ENCODE measurements around the gene SRPRA.
"Not testable (repeated sequence)": the region's sequence is repeated elsewhere in the genome, so short reads cannot be mapped to it uniquely, and the experiment has no call there.

Gene SRPRA

DNA sequence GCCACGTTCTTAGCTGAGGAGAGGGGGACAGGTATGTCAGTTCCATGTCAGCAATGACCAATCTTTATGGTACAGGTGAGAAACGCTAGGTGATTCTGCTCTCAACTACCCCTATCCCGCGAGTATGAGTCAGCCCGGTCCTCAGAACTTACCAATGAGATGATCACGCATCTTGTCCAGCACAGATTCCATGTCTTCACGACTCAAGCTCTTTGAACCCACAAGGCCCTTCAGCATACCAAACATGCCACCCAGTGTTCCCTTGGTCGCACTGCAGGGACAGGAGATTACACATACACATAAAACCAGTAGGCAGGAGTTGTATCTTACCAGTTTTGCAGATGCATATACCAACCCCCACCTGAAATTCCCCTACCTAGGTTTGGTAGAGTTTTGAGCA lies 2.9 kb downstream of the SRPRA start:
- Histone ChIP-seq H4K20me1 (peaks cover 18% of the 10 kb centered on the region; the same call in 1 of the 2 replicates), H3K36me3 (peaks cover 67% of the 10 kb centered on the region), H3K9me3 (no peaks in the 10 kb centered on the region)

DNA sequence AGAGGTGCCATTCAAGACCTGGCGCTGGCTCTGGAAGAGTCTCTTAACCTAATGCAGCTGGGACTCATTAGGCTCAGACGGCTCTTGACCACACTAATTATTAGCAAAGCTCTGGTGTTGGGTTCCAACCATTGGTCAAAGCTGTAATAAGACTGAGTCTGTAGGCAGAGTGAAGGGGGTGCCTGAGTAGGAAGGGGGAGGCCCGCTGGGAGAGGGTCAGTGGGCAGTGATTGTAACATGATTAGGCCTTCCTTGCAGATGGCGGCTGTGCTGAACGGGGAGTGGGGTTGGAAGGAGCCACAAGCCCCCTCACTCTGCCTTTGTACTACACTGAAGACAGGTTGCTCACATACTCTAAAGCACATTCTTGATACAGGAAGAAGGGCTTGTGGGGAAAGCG lies 5.2 kb downstream of the SRPRA start:
- H3K4me2 ChIP-seq: no peak overlapping the region
- H3K4me3 ChIP-seq: no peak overlapping the region
- peaks cover 18% of the 10 kb centered on the region; the same call in 1 of the 2 replicates for H4K20me1 ChIP-seq
- H3K9me3 ChIP-seq: no peaks in the 10 kb centered on the region
- no peak overlapping the region for H3K27ac ChIP-seq
- no peak overlapping the region for H3K9ac ChIP-seq
- H3K36me3 ChIP-seq: peaks cover 84% of the 10 kb centered on the region
- no peaks in the 10 kb centered on the region for H3K27me3 ChIP-seq
- TF ChIP-seq Cebpa-rat (IDR thresholded peaks at IDR 0.05): no peak
- peaks cover 11% of the 10 kb centered on the region for H3K4me1 ChIP-seq

More for the DNA sequence above, 2.9 kb downstream of the SRPRA start:
- peaks cover 24% of the 10 kb centered on the region for H3K4me1 ChIP-seq
- H3K9ac ChIP-seq: no peak overlapping the region
- TF ChIP-seq Cebpa-rat (IDR thresholded peaks at IDR 0.05): no peak
- no peaks in the 10 kb centered on the region for H3K27me3 ChIP-seq
- no peak overlapping the region for H3K4me2 ChIP-seq
- H3K4me3 ChIP-seq: no peak overlapping the region
- no peak overlapping the region for H3K27ac ChIP-seq

DNA sequence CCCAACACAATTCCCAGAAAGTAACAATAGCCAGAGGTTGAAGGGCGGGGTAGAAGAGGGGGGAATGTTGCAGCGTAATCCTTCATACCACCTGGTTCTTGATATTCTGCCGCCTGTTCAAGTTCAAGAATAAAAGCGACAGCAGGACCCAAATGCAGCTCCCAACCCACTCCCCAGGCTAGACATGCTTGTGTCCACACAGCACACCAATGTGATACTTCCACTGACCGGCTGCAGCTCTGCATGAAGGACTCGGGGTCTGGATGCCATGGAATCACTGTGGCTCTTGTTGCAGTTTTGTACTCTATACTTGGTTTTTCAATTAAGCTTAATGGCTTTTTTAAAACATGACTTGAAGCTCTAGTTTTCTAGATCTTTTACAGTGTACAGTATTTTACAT lies 6.5 kb downstream of the SRPRA start:
- Histone ChIP-seq H3K36me3 (peaks cover 92% of the 10 kb centered on the region), H3K4me1 (peaks cover 3% of the 10 kb centered on the region), H3K27ac (no peak overlapping the region), H3K27me3 (no peaks in the 10 kb centered on the region), H3K4me3 (no peak overlapping the region), H3K9me3 (no peaks in the 10 kb centered on the region), H3K9ac (0 out of 2 replicates have a peak overlapping the region, but pooled peaks have one; percentile 9), H4K20me1 (peaks cover 18% of the 10 kb centered on the region; the same call in 1 of the 2 replicates), H3K4me2 (no peak overlapping the region)
- TF ChIP-seq Cebpa-rat (IDR thresholded peaks at IDR 0.05): no peak

DNA sequence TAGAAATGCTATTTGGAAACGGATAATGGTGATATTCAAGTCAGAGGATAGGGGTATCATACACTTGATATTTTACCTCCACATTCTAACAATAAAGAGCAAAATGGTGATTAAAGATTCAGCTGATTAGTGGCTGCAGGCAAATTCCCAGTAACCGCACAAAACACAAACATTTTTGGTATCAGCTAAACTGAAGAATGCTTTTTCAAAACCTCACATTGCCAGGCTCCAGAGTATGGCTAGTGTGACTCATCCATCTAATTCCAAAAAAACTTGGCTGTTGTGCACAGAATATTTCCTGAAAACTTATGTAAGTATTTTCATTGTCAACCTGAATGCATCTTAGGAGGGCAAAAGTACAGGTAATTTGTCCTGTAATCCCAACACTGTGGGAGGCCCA lies 10.9 kb downstream of the SRPRA start:
- Histone ChIP-seq H3K27ac (no peak overlapping the region), H4K20me1 (peaks cover 8% of the 10 kb centered on the region; the same call in 1 of the 2 replicates), H3K4me2 (no peak overlapping the region), H3K9ac (no peak overlapping the region), H3K4me1 (no peaks in the 10 kb centered on the region), H3K9me3 (no peaks in the 10 kb centered on the region), H3K4me3 (no peak overlapping the region), H3K36me3 (peaks cover 89% of the 10 kb centered on the region), H3K27me3 (no peaks in the 10 kb centered on the region)
- no peak for TF ChIP-seq Cebpa-rat (IDR thresholded peaks at IDR 0.05)

DNA sequence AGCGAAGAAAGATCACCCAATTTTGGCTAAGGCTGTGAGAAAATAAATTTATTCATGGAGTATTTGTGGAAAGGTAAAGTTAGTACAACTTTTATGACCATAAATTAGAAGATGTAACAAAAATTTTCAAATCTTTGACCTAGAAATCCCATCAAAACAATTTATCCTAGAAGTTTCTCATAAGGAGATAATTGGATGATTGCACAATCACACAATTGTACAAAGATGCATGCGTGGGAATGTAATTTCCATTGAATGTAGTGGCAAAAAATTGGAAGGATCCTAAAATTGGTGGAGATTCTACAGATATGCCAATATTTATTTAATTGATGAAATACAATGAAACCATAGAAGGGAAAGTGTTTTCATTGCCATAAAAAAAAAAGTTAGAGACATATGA lies 11.6 kb downstream of the SRPRA start:
- H3K4me1 ChIP-seq: no peaks in the 10 kb centered on the region
- no peak overlapping the region for H3K4me2 ChIP-seq
- no peak overlapping the region for H3K4me3 ChIP-seq
- no peak overlapping the region for H3K27ac ChIP-seq
- peaks cover 89% of the 10 kb centered on the region for H3K36me3 ChIP-seq
- H3K9me3 ChIP-seq: no peaks in the 10 kb centered on the region
- peaks cover 2% of the 10 kb centered on the region; the same call in 1 of the 2 replicates for H4K20me1 ChIP-seq
- no peak overlapping the region for H3K9ac ChIP-seq
- TF ChIP-seq Cebpa-rat (IDR thresholded peaks at IDR 0.05): no peak
- H3K27me3 ChIP-seq: no peaks in the 10 kb centered on the region

DNA sequence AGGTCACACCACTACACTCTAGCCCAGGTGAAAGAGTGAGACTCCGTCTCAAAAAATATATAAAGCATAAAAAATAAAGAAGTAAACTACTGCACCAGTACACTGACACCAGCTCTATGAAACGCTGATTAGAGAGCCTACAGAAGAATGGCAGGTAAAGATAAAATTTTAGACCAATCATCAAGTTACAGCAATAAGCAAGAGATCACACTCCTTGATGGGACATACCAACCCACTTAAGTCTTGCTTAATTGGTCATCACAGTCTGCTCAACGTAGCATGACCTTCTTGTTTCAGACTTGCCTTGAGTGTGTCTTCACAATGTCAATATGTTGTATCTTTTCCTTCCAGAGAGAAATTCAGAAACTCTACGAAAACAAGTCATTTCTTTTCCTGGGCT lies 12.5 kb downstream of the SRPRA start:
- Histone ChIP-seq H3K9ac (no peak overlapping the region), H3K4me3 (no peak overlapping the region), H3K27ac (no peak overlapping the region), H3K27me3 (no peaks in the 10 kb centered on the region), H3K9me3 (no peaks in the 10 kb centered on the region), H3K4me2 (no peak overlapping the region), H4K20me1 (no peaks in the 10 kb centered on the region), H3K4me1 (no peaks in the 10 kb centered on the region), H3K36me3 (peaks cover 89% of the 10 kb centered on the region)
- TF ChIP-seq Cebpa-rat (IDR thresholded peaks at IDR 0.05): no peak

DNA sequence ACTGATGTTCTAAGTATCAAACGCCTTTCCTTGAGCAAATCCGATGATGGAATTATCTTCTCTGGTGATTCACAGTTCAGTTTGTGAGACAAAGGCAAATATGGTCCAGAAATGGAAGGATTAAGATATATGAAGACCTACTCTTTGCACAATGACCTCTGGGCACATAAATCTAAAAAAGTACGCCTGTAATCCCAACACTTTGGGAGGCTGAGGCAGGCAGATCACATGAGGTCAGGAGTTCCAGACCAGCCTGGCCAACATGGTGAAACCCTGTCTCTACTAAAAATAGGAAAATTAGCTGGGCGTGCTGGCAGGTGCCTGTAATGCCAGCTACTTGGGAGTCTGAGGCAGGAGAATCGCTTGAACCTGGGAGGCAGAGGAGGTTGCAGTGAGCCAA lies 13.2 kb downstream of the SRPRA start:
- H3K27me3 ChIP-seq, H3K4me2 ChIP-seq: not testable (repeated sequence)
- peaks cover 86% of the 10 kb centered on the region for H3K36me3 ChIP-seq

DNA sequence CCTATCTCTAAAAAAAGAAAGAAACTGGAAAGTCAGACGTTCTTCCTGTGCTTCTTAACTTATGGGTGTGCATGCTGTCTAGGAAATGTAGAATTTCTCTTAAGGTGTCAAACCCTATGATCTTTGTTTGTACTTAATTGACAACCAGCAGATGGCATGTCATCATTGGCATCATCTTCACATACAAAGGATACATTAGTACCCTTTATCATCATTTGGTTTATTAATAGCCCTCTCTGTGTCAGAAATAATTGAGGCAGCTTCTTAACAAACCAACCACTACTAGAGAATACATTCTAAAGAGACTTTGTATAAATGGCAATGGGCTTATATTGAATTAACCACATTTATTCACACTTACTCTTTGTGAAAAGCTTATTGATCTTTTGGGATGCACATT lies 13.9 kb downstream of the SRPRA start:
- peaks cover 86% of the 10 kb centered on the region for H3K36me3 ChIP-seq
- no peaks in the 10 kb centered on the region for H3K27me3 ChIP-seq
- no peak overlapping the region for H3K27ac ChIP-seq
- no peak overlapping the region for H3K9ac ChIP-seq
- no peaks in the 10 kb centered on the region for H3K9me3 ChIP-seq
- no peak for TF ChIP-seq Cebpa-rat (IDR thresholded peaks at IDR 0.05)
- H3K4me3 ChIP-seq: no peak overlapping the region
- no peaks in the 10 kb centered on the region for H3K4me1 ChIP-seq
- no peak overlapping the region for H3K4me2 ChIP-seq
- no peaks in the 10 kb centered on the region for H4K20me1 ChIP-seq

More for the DNA sequence above, 13.2 kb downstream of the SRPRA start:
- not testable (repeated sequence) for H3K4me1 ChIP-seq, H3K9ac ChIP-seq, H3K9me3 ChIP-seq, H4K20me1 ChIP-seq, H3K27ac ChIP-seq, H3K4me3 ChIP-seq

DNA sequence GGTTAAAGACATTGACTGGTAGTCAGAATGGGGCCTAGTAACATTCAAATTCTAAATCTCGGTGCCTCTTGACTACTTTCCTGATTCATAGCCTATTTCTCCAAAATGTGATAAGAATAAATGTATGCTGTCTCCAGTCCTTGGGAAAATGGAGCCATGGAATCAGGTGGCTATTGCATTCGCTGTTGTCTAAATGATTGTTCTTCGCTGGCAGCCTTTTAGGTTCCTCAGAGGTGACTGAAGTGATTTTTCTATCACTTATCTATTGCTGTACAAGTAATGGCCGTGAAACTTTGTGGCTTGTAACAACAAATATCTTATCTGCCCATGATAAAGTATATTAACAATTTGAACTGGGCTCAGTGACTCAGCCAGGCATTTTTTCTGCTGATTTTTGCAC lies 15.4 kb downstream of the SRPRA start:
- no peak overlapping the region for H3K4me2 ChIP-seq
- TF ChIP-seq Cebpa-rat (IDR thresholded peaks at IDR 0.05): no peak
- H3K4me1 ChIP-seq: no peaks in the 10 kb centered on the region
- H3K4me3 ChIP-seq: no peak overlapping the region
- H3K27me3 ChIP-seq: no peaks in the 10 kb centered on the region
- peaks cover 82% of the 10 kb centered on the region for H3K36me3 ChIP-seq
- H3K9me3 ChIP-seq: no peaks in the 10 kb centered on the region
- no peak overlapping the region for H3K27ac ChIP-seq
- no peaks in the 10 kb centered on the region for H4K20me1 ChIP-seq
- H3K9ac ChIP-seq: no peak overlapping the region

DNA sequence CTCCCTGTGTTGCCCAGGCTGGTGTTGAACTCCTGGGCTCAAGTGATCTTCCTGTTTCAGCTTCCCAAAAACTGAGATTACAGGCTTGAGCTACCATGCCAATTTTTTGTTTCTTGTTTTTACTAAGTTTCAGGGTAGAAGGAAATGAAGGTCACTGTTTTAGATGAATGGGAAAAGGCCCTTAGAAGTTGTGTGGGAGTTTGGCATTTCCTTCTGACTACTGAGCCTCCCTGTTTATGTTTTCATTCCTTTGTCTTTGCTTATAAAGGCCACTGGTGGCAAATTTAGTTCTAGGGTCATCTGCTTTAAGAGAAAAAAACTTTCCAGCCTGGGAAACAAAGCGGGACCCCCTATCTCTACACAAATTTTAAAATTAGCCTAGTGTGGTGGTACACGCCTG lies 22.1 kb downstream of the SRPRA start:
- Histone ChIP-seq H3K9me3 (no peaks in the 10 kb centered on the region), H3K36me3 (peaks cover 65% of the 10 kb centered on the region), H3K9ac (no peak overlapping the region), H4K20me1 (no peaks in the 10 kb centered on the region), H3K27ac (no peak overlapping the region), H3K4me3 (no peak overlapping the region), H3K4me1 (no peaks in the 10 kb centered on the region), H3K27me3 (no peaks in the 10 kb centered on the region), H3K4me2 (no peak overlapping the region)
- no peak for TF ChIP-seq Cebpa-rat (IDR thresholded peaks at IDR 0.05)

DNA sequence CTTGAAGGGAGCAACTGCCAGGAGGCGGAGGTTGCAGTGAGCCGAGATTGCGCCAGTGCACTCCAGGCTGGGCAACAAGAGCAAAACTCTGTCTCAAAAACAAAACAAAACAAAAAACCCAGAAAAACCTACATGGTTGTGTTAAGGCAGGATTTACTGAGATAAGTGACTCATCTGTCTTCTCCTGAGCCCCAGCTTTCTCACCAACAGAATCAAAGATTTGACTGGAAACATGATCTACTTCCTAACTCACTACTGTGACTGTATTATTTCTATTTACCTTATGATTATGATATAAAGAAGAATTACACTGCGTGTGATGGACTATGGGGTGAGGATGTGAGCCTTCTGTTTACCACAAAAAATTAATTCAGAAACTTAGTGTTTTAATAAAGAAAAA lies 35.3 kb downstream of the SRPRA start:
- Histone ChIP-seq H3K4me3 (no peak overlapping the region), H3K9me3 (no peaks in the 10 kb centered on the region), H3K27me3 (no peaks in the 10 kb centered on the region), H3K27ac (no peak overlapping the region), H3K4me1 (peaks cover 7% of the 10 kb centered on the region; the same call in 1 of the 2 replicates), H3K36me3 (peaks cover 49% of the 10 kb centered on the region), H3K4me2 (no peak overlapping the region), H3K9ac (no peak overlapping the region), H4K20me1 (no peaks in the 10 kb centered on the region)
- TF ChIP-seq Cebpa-rat (IDR thresholded peaks at IDR 0.05): no peak

Measured in BLaER1 (cell line).